Measurements from ENCODE around the gene SH3GL2. TPM values are rescaled to one million over a fixed set of nuclear protein-coding genes. Genes with fewer than 3 reads are reported as not detected.

The SH3GL2 gene
- polyA plus RNA-seq, 2 donors, result 0.04 to 0.11 TPM

DNA sequence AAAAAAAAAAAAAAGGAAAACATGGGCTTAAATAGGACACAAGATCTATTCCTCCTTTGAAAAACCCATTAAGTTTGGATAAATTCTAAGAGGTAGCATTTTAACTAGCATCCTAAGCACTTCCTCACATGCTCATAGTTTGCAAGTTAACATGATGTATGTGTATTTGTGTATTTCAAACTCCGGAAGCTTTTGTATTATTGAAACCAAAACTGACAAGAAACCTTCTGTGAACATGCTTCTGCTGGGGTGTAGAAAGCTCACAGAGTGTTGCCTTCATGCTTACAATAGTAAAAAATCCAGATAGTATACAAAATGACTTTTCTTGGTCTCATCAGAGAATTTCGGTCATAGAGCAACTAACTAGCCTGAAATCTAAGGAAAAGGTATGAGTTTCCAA, 103.8 kb downstream of the SH3GL2 start:
- H3K4me3 ChIP-seq (ENCODE audit: low read depth in 1 of 2, low read length in 2 of 2), result no peak overlapping the region
- no peaks in the 10 kb centered on the region for H3K4me1 ChIP-seq (ENCODE audit: control insufficient read depth in 2 of 2, insufficient read depth in 2 of 2, low read length in 1 of 2)
- H3K27me3 ChIP-seq (ENCODE audit: control insufficient read depth in 1 of 2, insufficient read depth in 2 of 2, low read length in 2 of 2), result no peaks in the 10 kb centered on the region
- H3K9me3 ChIP-seq (ENCODE audit: control insufficient read depth in 2 of 2, insufficient read depth in 1 of 2, low read depth in 1 of 2, low read length in 1 of 2), result peaks cover 0 to 2% of the 10 kb centered on the region in 2 donors
- no peaks in the 10 kb centered on the region for H3K36me3 ChIP-seq (ENCODE audit: control insufficient read depth in 2 of 2, insufficient read depth in 2 of 2, low read length in 1 of 2)
- WGBS, 2 donors, result 60 to 87% methylated on average over 2 of the region's 2 CpGs
- H3K27ac ChIP-seq (ENCODE audit: low read depth in 2 of 2, low read length in 1 of 2), result no peak overlapping the region

DNA sequence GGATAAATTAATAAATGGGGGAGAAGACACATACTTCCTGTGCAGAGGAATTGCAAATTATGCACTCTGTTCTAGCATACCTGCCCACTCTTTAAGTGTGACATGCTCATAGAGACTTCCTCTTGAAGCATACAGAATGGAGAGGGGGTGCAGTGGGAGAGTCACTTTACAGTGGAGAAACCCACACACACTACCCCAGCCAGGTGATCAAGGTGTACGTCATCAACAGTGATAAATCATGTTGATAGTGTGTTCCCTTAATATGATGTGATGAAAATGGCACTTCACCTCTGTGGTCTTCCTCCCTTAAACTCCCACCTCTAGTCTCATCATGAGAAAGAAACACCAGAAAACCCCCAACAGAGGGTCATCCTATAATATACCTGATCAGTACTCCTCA, 110.0 kb downstream of the SH3GL2 start:
- 50 to 74% methylated on average over 1 of the region's 1 CpG for WGBS, 2 donors
- Histone ChIP-seq H3K36me3 (ENCODE audit: control insufficient read depth in 2 of 2, insufficient read depth in 2 of 2, low read length in 1 of 2) (no peaks in the 10 kb centered on the region), H3K9me3 (ENCODE audit: control insufficient read depth in 2 of 2, insufficient read depth in 1 of 2, low read depth in 1 of 2, low read length in 1 of 2) (peaks cover 0 to 1% of the 10 kb centered on the region in 2 donors), H3K27me3 (ENCODE audit: control insufficient read depth in 1 of 2, insufficient read depth in 2 of 2, low read length in 2 of 2) (no peaks in the 10 kb centered on the region), H3K4me3 (ENCODE audit: low read depth in 1 of 2, low read length in 2 of 2) (no peak overlapping the region), H3K27ac (ENCODE audit: low read depth in 2 of 2, low read length in 1 of 2) (no peak overlapping the region), H3K4me1 (ENCODE audit: control insufficient read depth in 2 of 2, insufficient read depth in 2 of 2, low read length in 1 of 2) (no peaks in the 10 kb centered on the region)

DNA sequence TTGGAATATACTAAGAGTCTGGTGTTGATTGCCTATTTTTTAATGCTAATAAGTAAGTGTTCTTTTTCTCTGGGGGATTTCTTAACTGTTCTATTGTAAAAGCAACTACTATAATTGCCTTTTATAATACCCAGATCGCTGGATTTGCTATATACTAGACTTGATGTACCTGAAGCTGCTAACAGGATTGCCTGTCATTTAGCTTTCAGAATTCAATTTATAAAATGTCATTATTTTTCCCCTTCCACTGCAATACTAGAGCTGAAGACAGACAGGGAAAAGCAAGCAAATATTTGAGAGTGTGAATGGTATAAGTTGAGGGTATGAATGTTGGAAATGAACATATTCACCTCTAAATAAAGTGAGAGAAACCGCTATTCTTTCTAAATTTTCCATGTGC, 115.5 kb downstream of the SH3GL2 start:
- WGBS, 2 donors, result 83 to 86% methylated on average over 2 of the region's 2 CpGs
- no peak overlapping the region for H3K4me3 ChIP-seq (ENCODE audit: low read depth in 1 of 2, low read length in 2 of 2)
- no peak overlapping the region for H3K27ac ChIP-seq (ENCODE audit: low read depth in 2 of 2, low read length in 1 of 2)
- H3K4me1 ChIP-seq (ENCODE audit: control insufficient read depth in 2 of 2, insufficient read depth in 2 of 2, low read length in 1 of 2), result no peaks in the 10 kb centered on the region
- H3K9me3 ChIP-seq (ENCODE audit: control insufficient read depth in 2 of 2, insufficient read depth in 1 of 2, low read depth in 1 of 2, low read length in 1 of 2), result peaks cover 0 to 1% of the 10 kb centered on the region in 2 donors
- H3K36me3 ChIP-seq (ENCODE audit: control insufficient read depth in 2 of 2, insufficient read depth in 2 of 2, low read length in 1 of 2), result no peaks in the 10 kb centered on the region
- no peaks in the 10 kb centered on the region for H3K27me3 ChIP-seq (ENCODE audit: control insufficient read depth in 1 of 2, insufficient read depth in 2 of 2, low read length in 2 of 2)

DNA sequence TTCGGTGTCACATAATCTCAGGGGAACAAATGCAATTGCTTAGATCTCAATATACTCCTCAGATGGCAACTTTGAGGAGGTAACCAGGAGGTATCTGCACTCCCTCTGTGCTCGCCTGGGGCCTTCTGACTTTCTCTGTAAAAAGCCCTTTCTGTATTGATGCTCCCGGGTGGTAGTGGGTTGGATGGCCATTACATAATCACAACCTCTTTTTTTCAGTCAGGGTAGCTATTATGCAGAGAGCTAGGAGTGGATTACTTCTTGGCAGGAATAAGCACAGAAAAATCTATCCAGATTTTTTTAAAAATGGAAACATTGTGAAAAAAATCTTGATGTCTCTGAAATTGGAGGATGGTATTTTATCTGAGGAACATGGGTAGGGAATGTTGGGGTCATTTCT, 116.6 kb downstream of the SH3GL2 start:
- H3K9me3 ChIP-seq (ENCODE audit: control insufficient read depth in 2 of 2, insufficient read depth in 1 of 2, low read depth in 1 of 2, low read length in 1 of 2), result no peaks in the 10 kb centered on the region
- H3K4me3 ChIP-seq (ENCODE audit: low read depth in 1 of 2, low read length in 2 of 2), result no peak overlapping the region
- no peaks in the 10 kb centered on the region for H3K4me1 ChIP-seq (ENCODE audit: control insufficient read depth in 2 of 2, insufficient read depth in 2 of 2, low read length in 1 of 2)
- 55 to 73% methylated on average over 3 of the region's 3 CpGs for WGBS, 2 donors
- H3K27ac ChIP-seq (ENCODE audit: low read depth in 2 of 2, low read length in 1 of 2), result no peak overlapping the region
- no peaks in the 10 kb centered on the region for H3K27me3 ChIP-seq (ENCODE audit: control insufficient read depth in 1 of 2, insufficient read depth in 2 of 2, low read length in 2 of 2)
- no peaks in the 10 kb centered on the region for H3K36me3 ChIP-seq (ENCODE audit: control insufficient read depth in 2 of 2, insufficient read depth in 2 of 2, low read length in 1 of 2)

DNA sequence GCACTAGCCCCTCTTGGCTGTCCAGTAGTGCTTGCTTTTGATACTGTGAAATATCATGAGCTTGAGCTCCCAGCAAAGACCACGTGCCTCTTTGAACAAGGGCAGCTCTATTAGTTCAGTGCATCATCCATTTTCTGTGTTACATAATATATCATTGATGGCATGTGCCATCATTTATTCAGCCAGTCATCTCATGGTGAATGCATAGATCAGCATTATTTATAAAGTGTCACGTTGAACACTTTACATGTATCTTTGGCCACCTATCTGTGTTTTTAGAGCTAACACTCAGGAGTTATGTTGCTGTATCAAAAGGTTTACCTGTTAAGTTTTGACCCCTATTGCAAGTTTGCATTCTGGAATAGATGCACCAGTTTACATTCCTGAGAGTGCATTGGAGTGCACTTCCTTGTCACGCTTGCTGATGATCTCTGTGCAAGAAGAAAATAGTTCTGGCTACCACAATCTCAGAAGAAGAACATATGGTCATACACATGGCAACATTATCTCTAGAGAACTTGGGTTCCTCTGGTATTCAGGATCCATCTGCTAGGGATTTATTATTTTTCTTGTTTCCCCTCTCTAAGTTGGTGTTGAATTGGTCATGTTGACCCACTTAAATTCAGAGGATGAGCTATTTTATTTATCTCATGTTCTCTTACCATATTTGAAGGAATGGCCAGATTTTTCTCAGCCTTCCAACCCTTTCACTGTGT, 120.9 kb downstream of the SH3GL2 start:
- Histone ChIP-seq H3K9me3 (ENCODE audit: control insufficient read depth in 2 of 2, insufficient read depth in 1 of 2, low read depth in 1 of 2, low read length in 1 of 2) (no peaks in the 10 kb centered on the region), H3K36me3 (ENCODE audit: control insufficient read depth in 2 of 2, insufficient read depth in 2 of 2, low read length in 1 of 2) (no peaks in the 10 kb centered on the region), H3K4me1 (ENCODE audit: control insufficient read depth in 2 of 2, insufficient read depth in 2 of 2, low read length in 1 of 2) (no peaks in the 10 kb centered on the region), H3K27me3 (ENCODE audit: control insufficient read depth in 1 of 2, insufficient read depth in 2 of 2, low read length in 2 of 2) (no peaks in the 10 kb centered on the region), H3K4me3 (ENCODE audit: low read depth in 1 of 2, low read length in 2 of 2) (no peak overlapping the region), H3K27ac (ENCODE audit: low read depth in 2 of 2, low read length in 1 of 2) (no peak overlapping the region)
- WGBS, 2 donors, result 78 to 81% methylated on average over 3 of the region's 3 CpGs

DNA sequence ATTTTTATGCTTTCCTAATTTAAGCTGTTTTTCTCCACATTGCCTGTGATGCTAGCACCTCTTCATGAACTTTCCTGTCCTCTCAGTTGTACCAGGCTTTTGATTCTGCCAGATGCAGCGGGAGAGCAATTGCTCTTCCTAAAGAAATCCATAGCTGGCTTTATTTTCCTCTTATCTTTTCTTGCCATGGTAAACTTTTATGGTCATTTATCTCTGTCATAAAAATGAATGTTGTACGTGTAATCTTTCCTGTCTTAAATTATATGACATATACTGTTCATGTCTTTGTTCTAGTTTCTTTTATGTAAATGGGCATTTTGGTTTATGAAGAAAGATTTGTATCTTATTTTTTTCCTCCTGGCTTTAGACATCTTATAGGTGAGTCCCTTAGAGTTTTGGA, 127.5 kb downstream of the SH3GL2 start:
- Histone ChIP-seq H3K9me3 (ENCODE audit: control insufficient read depth in 2 of 2, insufficient read depth in 1 of 2, low read depth in 1 of 2, low read length in 1 of 2) (no peaks in the 10 kb centered on the region), H3K27me3 (ENCODE audit: control insufficient read depth in 1 of 2, insufficient read depth in 2 of 2, low read length in 2 of 2) (no peaks in the 10 kb centered on the region), H3K27ac (ENCODE audit: low read depth in 2 of 2, low read length in 1 of 2) (no peak overlapping the region), H3K4me3 (ENCODE audit: low read depth in 1 of 2, low read length in 2 of 2) (no peak overlapping the region), H3K4me1 (ENCODE audit: control insufficient read depth in 2 of 2, insufficient read depth in 2 of 2, low read length in 1 of 2) (no peaks in the 10 kb centered on the region), H3K36me3 (ENCODE audit: control insufficient read depth in 2 of 2, insufficient read depth in 2 of 2, low read length in 1 of 2) (no peaks in the 10 kb centered on the region)
- 61 to 62% methylated on average over 2 of the region's 2 CpGs for WGBS, 2 donors

DNA sequence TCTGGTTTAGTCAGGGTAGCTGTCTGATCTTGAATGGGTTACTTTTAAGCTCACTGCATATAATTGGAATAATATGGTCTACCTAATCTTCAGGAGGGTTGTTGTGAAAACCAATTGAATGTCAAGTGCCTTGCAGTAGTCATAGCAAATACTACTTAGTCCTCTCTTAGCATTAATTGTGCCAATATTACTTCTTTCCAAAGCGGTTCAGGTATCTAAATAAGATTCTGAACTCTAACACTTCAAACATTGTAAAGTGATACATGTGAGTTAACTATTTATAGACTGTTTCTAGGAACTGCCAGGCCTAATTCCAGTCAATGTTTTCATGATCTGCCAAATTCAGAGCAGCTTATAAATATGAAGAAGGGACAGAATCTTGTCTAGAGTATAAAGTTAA, 140.2 kb downstream of the SH3GL2 start:
- WGBS, 2 donors, result 36 to 51% methylated on average over 1 of the region's 1 CpG
- no peaks in the 10 kb centered on the region for H3K27me3 ChIP-seq (ENCODE audit: control insufficient read depth in 1 of 2, insufficient read depth in 2 of 2, low read length in 2 of 2)
- no peak overlapping the region for H3K4me3 ChIP-seq (ENCODE audit: low read depth in 1 of 2, low read length in 2 of 2)
- H3K27ac ChIP-seq (ENCODE audit: low read depth in 2 of 2, low read length in 1 of 2), result no peak overlapping the region
- H3K9me3 ChIP-seq (ENCODE audit: control insufficient read depth in 2 of 2, insufficient read depth in 1 of 2, low read depth in 1 of 2, low read length in 1 of 2), result no peaks in the 10 kb centered on the region
- no peaks in the 10 kb centered on the region for H3K4me1 ChIP-seq (ENCODE audit: control insufficient read depth in 2 of 2, insufficient read depth in 2 of 2, low read length in 1 of 2)
- no peaks in the 10 kb centered on the region for H3K36me3 ChIP-seq (ENCODE audit: control insufficient read depth in 2 of 2, insufficient read depth in 2 of 2, low read length in 1 of 2)

DNA sequence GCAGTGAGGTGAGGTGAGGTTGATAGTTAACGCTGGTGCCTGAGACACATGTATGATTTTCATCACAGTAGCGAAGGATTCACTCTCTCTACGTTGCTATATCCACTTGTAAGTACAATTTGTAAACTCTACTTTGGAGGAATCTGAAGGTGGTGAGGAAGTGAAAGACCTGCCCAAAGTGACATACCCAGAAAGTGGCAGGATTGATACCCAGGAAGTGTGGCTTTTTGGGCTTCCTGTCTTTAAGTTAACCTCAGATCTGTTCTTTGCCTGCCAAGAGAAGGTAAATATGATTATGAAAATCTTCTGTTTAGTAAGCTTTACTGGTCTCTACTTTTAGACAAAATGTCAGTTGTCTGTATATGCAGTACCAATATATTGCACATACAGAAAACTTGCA, 143.1 kb downstream of the SH3GL2 start:
- Histone ChIP-seq H3K4me3 (ENCODE audit: low read depth in 1 of 2, low read length in 2 of 2) (no peak overlapping the region), H3K27me3 (ENCODE audit: control insufficient read depth in 1 of 2, insufficient read depth in 2 of 2, low read length in 2 of 2) (no peaks in the 10 kb centered on the region), H3K9me3 (ENCODE audit: control insufficient read depth in 2 of 2, insufficient read depth in 1 of 2, low read depth in 1 of 2, low read length in 1 of 2) (peaks cover 0 to 6% of the 10 kb centered on the region in 2 donors), H3K36me3 (ENCODE audit: control insufficient read depth in 2 of 2, insufficient read depth in 2 of 2, low read length in 1 of 2) (no peaks in the 10 kb centered on the region), H3K27ac (ENCODE audit: low read depth in 2 of 2, low read length in 1 of 2) (no peak overlapping the region), H3K4me1 (ENCODE audit: control insufficient read depth in 2 of 2, insufficient read depth in 2 of 2, low read length in 1 of 2) (no peaks in the 10 kb centered on the region)
- 78 to 88% methylated on average over 3 of the region's 3 CpGs for WGBS, 2 donors

DNA sequence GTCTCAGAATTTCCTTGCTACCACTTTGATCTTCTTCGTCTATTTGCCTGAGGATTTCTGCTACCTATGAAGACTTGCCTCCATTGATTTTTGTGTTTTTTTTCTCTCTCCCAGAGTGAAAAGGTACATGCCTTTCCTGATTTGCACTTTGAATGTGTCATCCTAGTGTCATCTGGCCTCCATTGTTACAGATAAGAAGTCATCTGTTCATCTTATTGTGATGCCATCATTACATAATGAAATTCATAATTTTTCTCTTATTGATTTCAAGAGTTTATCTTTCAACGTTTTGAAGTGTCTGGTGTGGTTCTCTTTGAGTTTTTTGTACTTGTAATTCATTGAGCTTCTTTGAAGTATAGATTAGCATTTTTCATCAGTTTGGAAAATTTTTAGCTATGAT, 144.8 kb downstream of the SH3GL2 start:
- no peak overlapping the region for H3K4me3 ChIP-seq (ENCODE audit: low read depth in 1 of 2, low read length in 2 of 2)
- H3K36me3 ChIP-seq (ENCODE audit: control insufficient read depth in 2 of 2, insufficient read depth in 2 of 2, low read length in 1 of 2), result no peaks in the 10 kb centered on the region
- WGBS, 2 donors, result 51 to 64% methylated on average over 2 of the region's 2 CpGs
- H3K27me3 ChIP-seq (ENCODE audit: control insufficient read depth in 1 of 2, insufficient read depth in 2 of 2, low read length in 2 of 2), result no peaks in the 10 kb centered on the region
- no peak overlapping the region for H3K27ac ChIP-seq (ENCODE audit: low read depth in 2 of 2, low read length in 1 of 2)
- peaks cover 0 to 10% of the 10 kb centered on the region in 2 donors for H3K9me3 ChIP-seq (ENCODE audit: control insufficient read depth in 2 of 2, insufficient read depth in 1 of 2, low read depth in 1 of 2, low read length in 1 of 2)
- H3K4me1 ChIP-seq (ENCODE audit: control insufficient read depth in 2 of 2, insufficient read depth in 2 of 2, low read length in 1 of 2), result no peaks in the 10 kb centered on the region

DNA sequence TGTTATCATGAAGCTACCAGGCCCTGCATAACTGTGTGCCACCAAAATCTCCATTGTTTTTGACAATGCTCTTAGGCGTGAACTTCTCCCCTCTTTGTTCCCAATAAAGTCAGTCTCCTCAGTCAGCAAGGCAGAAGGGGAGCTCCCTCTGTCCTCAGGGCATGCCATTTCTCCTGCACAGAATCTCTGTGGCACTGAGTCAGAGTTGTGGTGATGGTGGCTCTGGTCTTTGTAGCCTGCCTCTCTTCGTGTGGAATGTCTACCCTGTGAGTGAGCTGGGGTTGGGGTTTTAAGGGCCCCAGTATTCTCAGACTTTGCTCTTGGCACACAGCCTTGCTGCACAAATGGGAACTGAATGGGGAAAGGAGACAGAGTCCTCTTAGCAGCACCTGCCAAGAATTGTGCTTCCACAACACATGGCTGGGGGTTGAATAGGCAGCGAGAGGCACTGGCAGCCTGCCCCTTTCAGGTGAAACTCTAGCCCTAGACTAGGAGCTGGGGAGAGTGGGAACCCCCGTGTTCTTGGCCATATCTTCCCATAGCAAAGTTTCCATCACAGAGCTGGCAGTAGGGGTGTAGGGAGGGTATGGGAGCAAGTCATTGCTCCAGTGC, 146.6 kb downstream of the SH3GL2 start:
- Histone ChIP-seq H3K36me3 (ENCODE audit: control insufficient read depth in 2 of 2, insufficient read depth in 2 of 2, low read length in 1 of 2) (no peaks in the 10 kb centered on the region), H3K27me3 (ENCODE audit: control insufficient read depth in 1 of 2, insufficient read depth in 2 of 2, low read length in 2 of 2) (no peaks in the 10 kb centered on the region), H3K4me3 (ENCODE audit: low read depth in 1 of 2, low read length in 2 of 2) (no peak overlapping the region), H3K27ac (ENCODE audit: low read depth in 2 of 2, low read length in 1 of 2) (no peak overlapping the region), H3K9me3 (ENCODE audit: control insufficient read depth in 2 of 2, insufficient read depth in 1 of 2, low read depth in 1 of 2, low read length in 1 of 2) (peaks cover 0 to 10% of the 10 kb centered on the region in 2 donors), H3K4me1 (ENCODE audit: control insufficient read depth in 2 of 2, insufficient read depth in 2 of 2, low read length in 1 of 2) (no peaks in the 10 kb centered on the region)
- WGBS, 2 donors, result 69 to 73% methylated on average over 4 of the region's 4 CpGs

Measured in esophagus (tissue), 2 donors.